SK-N-SH treated with all-trans-retinoic acid at 6 μM for 48 hours (cell line): ENCODE data around the gene MTAP.

Experiments
- ARNTL ChIP-seq: fragments of 450-650 bp; formaldehyde crosslinking; IDR thresholded peaks from 2 replicates; pipeline ENCODE4 v1.5.0; 2020; ENCODE audit warnings: low read depth, mild to moderate bottlenecking, moderate library complexity, borderline replicate concordance
- BACH2 ChIP-seq: fragments of 250-450 bp; sonication (Bioruptor Pico); IDR thresholded peaks from 2 replicates; pipeline ENCODE4 v1.9.0; 2021; ENCODE audit warnings: mild to moderate bottlenecking, borderline replicate concordance
- CSRNP3 ChIP-seq: fragments of 250-450 bp; sonication (Bioruptor Pico); IDR thresholded peaks from 2 replicates; pipeline ENCODE4 v1.5.1; 2021; ENCODE audit warnings: mild to moderate bottlenecking, moderate library complexity
- OSR1 ChIP-seq: fragments of 250-450 bp; sonication (Bioruptor Pico); IDR thresholded peaks from 2 replicates; pipeline ENCODE4 v1.8.0; 2022; ENCODE audit warnings: moderate library complexity, mild to moderate bottlenecking, inconsistent platforms
- PPARA ChIP-seq: fragments of 250-450 bp; sonication (Bioruptor Pico); IDR thresholded peaks from 2 replicates; pipeline ENCODE4 v1.5.0; 2020; ENCODE audit warnings: mild to moderate bottlenecking, borderline replicate concordance
- RARB ChIP-seq: fragments of 250-450 bp; sonication (Bioruptor Pico); IDR thresholded peaks from 2 replicates; pipeline ENCODE4 v1.8.0; 2021; ENCODE audit warnings: mild to moderate bottlenecking, moderate library complexity
- TSHZ2 ChIP-seq: fragments of 250-450 bp; sonication (Bioruptor Pico); IDR thresholded peaks from 2 replicates; pipeline ENCODE4 v1.5.0; 2020; ENCODE audit warnings: mild to moderate bottlenecking, moderate library complexity
- ZC3H10 ChIP-seq: fragments of 250-450 bp; sonication (Bioruptor Pico); IDR thresholded peaks from 2 replicates; pipeline ENCODE4 v1.5.1; 2021; ENCODE audit warnings: mild to moderate bottlenecking, moderate library complexity
- ZFP30 ChIP-seq: fragments of 450-650 bp; formaldehyde crosslinking; IDR thresholded peaks from 2 replicates; pipeline ENCODE4 v1.5.0; 2022; ENCODE audit warnings: mild to moderate bottlenecking, moderate library complexity
- TF ChIP-seq, protein P1 (sequence below): fragments of 250-450 bp; sonication (Bioruptor Pico); IDR thresholded peaks from 2 replicates; pipeline ENCODE4 v1.5.1; 2020; ENCODE audit warnings: low read depth, mild to moderate bottlenecking, moderate library complexity
- TF ChIP-seq, protein P2 (sequence below): fragments of 250-450 bp; sonication (Bioruptor Pico); IDR thresholded peaks from 2 replicates; pipeline ENCODE4 v1.8.0; 2020; ENCODE audit warnings: mild to moderate bottlenecking, moderate library complexity, borderline replicate concordance

DNA sequence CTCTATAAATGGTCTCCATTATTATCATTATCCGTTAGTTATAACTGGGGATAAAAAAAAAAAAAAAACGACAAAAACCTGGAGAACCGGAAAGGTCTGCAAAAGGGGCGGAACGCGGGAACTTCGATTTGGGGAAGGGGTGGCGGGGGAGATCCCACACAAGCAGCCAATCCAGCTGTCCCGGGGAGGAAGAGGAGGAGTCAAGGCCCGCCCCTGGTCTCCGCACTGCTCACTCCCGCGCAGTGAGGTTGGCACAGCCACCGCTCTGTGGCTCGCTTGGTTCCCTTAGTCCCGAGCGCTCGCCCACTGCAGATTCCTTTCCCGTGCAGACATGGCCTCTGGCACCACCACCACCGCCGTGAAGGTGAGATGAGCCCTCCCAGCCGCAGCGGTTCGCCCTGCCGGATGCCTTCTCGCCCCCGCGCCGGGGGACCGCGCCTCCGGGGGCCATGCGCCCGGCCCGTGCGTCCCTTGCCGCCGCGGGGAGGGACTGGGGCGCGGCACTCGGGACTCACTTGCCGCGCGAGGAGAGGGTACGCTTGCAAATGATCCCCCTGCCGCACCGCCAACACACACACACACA, at the start of gene MTAP:
- TF ChIP-seq, protein P1, sequence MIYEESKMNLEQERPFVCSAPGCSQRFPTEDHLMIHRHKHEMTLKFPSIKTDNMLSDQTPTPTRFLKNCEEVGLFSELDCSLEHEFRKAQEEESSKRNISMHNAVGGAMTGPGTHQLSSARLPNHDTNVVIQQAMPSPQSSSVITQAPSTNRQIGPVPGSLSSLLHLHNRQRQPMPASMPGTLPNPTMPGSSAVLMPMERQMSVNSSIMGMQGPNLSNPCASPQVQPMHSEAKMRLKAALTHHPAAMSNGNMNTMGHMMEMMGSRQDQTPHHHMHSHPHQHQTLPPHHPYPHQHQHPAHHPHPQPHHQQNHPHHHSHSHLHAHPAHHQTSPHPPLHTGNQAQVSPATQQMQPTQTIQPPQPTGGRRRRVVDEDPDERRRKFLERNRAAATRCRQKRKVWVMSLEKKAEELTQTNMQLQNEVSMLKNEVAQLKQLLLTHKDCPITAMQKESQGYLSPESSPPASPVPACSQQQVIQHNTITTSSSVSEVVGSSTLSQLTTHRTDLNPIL (CRISPR knock-in tag), result no peak
- TF ChIP-seq, protein P2, sequence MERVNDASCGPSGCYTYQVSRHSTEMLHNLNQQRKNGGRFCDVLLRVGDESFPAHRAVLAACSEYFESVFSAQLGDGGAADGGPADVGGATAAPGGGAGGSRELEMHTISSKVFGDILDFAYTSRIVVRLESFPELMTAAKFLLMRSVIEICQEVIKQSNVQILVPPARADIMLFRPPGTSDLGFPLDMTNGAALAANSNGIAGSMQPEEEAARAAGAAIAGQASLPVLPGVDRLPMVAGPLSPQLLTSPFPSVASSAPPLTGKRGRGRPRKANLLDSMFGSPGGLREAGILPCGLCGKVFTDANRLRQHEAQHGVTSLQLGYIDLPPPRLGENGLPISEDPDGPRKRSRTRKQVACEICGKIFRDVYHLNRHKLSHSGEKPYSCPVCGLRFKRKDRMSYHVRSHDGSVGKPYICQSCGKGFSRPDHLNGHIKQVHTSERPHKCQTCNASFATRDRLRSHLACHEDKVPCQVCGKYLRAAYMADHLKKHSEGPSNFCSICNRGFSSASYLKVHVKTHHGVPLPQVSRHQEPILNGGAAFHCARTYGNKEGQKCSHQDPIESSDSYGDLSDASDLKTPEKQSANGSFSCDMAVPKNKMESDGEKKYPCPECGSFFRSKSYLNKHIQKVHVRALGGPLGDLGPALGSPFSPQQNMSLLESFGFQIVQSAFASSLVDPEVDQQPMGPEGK (CRISPR knock-in tag), result no peak
- no peak for TF ChIP-seq ZFP30 (CRISPR knock-in tag)
- no peak for TF ChIP-seq ARNTL (CRISPR knock-in tag)
- no peak for TF ChIP-seq PPARA (CRISPR knock-in tag)
- TF ChIP-seq CSRNP3 (CRISPR knock-in tag), result no peak
- TF ChIP-seq TSHZ2, result no peak
- TF ChIP-seq ZC3H10 (CRISPR knock-in tag), result no peak
- no peak for TF ChIP-seq BACH2 (CRISPR knock-in tag)
- TF ChIP-seq RARB (CRISPR knock-in tag), result no peak
- TF ChIP-seq OSR1 (CRISPR knock-in tag), result no peak
